NCI-H2029 treated with DMSO at 0.1 percent for 48 hours (cell line): ENCODE measurements around the gene RPUSD1.
A peak's percentile ranks its signal among the peaks of the same experiment; 100 is the strongest.

Source experiments
- DNase-seq: peaks from one replicate; lab custom pipeline; 2025; lab: John Stamatoyannopoulos, UW

Gene RPUSD1

DNA sequence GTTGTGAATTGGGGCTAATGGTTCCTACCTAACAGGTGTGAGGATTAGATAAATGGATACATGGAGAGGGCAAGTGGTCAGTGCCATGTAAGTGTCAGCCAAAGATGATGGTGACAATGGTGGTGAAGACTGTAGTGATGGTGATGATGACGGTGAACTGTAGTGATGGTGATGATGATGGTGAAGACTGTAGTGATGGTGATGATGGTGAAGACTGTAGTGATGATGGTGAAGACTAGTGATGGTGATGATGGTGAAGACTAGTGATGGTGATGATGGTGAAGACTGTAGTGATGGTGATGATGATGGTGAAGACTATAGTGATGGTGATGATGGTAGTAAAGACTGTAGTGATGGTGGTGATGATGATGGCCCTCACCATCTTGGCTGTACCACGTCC lies 30.4 kb upstream of the RPUSD1 start:
- DNase-seq: no peak

GRCh38 chr16:818132-818531 lies 30.0 kb upstream of the RPUSD1 start:
- no peak for DNase-seq

- DNase-seq: no peak
Measured at GRCh38 chr16:817001-817906, 29.1 kb upstream of the RPUSD1 start.

DNA sequence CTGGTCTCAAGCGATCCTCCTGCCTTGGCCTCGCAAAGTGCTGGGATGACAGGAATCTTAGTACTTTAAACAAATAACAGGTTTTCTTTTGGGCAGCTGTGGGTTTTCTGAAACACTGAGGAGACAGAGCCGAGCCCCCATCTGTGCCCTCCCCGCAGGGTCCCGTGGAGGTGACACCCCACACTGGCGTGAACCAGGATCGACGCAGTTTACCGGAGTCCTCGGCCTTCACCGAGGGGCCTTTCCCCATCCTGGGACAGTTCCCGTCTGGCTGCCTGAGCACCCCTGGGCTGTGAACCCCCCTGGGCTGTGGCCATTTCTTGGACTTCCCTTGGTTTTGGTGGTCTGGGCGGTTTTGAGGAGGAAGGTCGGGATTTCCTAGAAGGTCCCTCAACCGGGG lies 27.7 kb upstream of the RPUSD1 start:
- DNase-seq: no peak

DNA sequence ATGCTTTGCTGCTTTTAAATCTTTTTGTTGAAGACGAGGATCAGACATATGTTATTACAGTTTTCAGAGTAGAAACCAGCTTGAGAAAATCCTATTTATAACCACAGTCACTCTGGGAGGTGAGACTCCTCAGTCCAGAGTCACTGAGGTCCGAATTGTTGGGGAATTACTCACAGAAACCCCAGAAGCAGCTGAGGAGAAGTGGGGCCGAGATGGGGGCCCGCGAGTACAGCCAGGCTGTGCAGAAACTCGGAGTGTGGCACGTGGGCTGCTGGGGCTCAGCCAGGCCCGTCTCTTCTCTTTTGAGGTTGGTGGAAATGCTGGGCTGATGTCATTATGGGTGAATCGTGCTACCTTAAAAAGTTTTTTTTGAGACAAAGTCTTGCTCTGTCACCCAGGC lies 26.8 kb upstream of the RPUSD1 start:
- DNase-seq: no peak

DNA sequence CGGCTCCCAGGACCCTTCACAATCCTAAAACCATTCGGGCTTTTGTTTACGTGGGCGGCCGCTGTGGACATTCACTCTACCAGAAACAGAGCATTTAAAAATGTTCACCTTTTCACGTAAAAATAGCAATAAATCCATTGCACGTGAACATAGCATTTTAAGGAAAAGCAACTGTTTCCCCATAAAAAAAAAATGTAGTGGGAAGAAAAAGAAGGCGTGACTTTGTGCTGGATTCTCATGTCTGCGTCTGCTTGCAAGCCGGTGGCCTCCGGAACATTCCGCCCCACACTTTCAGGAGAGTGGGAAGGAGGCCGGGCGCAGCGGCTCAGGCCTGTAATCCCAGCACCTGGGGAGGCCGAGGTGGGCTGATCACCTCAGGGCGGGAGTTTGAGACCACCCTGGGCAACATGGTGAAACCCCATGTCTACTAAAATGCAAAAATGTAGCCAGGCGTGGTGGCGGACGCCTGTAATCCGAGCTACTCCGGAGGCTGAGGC lies 25.8 kb upstream of the RPUSD1 start:
- no peak for DNase-seq

- no peak for DNase-seq
Measured at GRCh38 chr16:813204-813915, 25.2 kb upstream of the RPUSD1 start.

DNA sequence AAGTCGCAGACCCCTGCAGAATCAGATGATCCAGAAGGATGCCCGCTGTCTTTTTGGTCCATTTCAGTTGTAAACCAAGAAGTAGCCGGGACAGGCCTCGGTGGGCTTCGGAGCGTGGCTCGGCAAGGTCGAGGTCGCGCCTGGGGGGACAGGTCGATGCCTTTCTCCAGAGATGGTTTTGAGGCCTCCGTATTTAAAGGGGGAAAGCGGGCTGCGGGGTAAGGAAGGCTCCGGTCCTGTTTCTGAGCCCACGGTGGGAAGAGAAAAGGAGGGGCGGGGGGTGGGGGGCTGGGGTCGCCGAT lies 19.9 kb upstream of the RPUSD1 start:
- DNase-seq: no peak

GRCh38 chr16:807347-808084 lies 19.3 kb upstream of the RPUSD1 start:
- peak; percentile 73 for DNase-seq

DNA sequence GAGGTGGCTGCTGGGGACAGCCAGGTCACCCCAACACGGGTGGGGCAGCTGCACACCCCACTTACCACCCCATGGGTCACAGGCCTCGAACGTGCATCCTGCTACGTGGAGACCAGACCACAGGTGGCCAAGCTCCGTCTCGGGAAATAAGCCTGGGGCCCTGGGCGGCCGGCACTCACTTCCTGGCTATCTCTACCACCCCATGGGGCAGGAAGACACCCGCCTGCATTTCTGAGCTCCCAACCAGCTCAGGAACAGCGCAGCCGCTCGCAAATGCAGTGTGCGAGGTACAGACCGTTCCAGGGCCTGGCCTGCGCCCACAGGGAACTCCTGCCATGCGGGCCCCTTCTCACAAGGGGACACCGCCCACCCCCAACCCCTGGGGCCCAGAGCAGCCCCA lies 17.3 kb upstream of the RPUSD1 start:
- no peak for DNase-seq

GRCh38 chr16:804193-805048 lies 16.2 kb upstream of the RPUSD1 start:
- no peak for DNase-seq

DNA sequence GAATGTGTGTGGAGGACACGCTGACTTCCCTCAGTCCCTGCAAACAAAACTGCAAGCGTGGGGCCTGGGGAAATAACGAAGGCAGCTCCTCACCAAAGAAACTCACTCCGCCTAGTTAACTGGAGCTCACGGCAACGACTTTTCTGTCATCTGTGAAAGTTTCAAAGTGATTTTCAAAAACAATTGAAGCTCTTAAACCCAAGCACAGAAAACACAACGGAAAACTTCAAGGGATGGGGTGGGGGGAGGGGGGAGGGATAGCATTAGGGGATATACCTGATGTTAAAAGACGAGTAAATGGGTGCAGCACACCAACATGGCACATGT lies 15.5 kb upstream of the RPUSD1 start:
- no peak for DNase-seq

GRCh38 chr16:802914-803753 lies 15.0 kb upstream of the RPUSD1 start:
- DNase-seq: no peak

- no peak for DNase-seq
Measured at GRCh38 chr16:802461-802860, 14.3 kb upstream of the RPUSD1 start.

GRCh38 chr16:801584-802363 lies 13.6 kb upstream of the RPUSD1 start:
- no peak for DNase-seq

DNA sequence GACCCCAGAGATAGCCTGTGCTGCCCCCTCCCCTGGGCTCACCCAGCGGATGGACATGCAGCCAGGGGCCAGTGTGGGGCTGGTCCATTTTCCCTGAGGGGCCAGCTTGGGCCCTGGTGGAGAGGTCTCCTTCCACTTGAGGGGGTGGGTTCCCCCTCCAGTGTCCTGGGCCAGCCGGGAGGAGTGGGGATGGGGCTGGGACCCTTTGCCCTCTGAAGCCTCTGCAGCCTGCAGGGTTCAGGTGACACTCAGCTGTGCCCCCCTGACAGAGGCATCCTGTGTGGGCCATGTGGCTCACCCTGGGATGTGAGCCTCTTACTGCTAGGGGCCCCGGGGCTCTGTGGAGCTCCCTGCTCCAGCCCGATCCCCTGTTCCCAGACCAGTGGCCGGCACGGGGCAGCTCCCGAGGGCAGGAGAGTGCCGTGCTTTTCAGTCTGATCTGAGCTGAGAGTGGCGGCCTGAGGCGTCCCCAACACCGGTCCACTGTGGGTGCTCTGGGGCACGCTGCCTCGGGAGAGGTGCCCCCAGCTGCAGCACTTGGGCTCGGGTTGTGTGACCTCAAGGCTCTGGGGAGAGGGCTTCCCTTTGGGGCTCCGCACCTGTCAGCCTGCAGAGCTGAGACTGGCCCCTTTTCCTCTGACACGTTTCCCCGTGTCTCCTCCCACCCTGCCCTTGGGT lies 12.8 kb upstream of the RPUSD1 start:
- DNase-seq: no peak

GRCh38 chr16:799948-800833 lies 12.0 kb upstream of the RPUSD1 start, which contains the start of gene GNG13:
Gene GNG13, minus strand, starts transcription at chr16:800734. Its CDS starts 1,657 bp downstream, at chr16:799077.
- DNase-seq: no peak
